Suppressor macrophage treated with lipopolysaccharide for 1 hour (primary cell): Measurements from ENCODE around the gene HRAS.

ENCODE experiments used
- DNase-seq, 3 donors: peaks; one replicate each; pipeline ENCODE4 v3.0.0-alpha.2; 2020 to 2022

HRAS gene

DNA sequence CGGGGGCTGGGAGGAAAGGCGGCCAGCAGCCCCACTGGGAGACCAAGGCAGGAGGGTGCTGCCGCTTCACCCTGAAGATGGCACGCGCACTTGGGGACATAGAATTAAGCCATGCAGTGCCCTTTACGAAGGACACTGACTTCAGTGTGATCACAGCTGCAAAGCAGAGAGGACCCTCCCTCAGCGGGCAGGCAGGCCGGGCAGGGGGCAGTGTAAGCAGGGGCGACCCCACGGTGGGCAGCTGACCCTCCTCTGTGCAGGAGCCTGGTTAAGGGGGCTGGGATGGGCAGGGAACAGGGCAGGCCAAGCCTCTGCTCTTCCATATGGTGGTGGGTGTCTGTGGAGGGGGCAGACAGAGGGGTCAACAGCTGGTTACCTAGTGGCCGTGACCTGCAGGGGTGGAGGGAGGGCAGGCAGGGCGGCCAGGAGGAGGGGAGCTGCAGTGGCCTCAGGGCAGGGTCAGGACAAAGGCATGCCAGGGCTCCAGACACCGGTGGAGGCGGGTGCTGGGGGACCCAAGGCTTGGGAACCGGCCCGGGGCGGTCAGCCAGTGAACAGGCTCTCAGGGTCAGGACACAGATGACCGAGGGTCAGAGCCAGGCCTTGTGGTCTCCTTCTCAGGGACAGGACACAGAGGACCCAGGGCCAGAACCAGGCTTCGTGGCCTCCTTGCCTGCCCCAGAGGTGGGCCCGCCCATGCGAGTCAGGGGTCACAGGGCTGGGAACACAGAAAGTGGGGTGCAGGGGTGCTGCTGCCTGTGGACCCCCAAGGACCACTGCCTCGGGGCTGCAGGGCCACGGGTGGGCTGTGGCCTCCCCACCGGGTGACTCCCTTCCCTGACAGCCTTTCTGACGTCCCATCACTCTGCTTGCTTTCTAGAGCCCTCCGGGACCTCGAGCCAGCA lies 18.0 kb upstream of the HRAS start:
- no peak for DNase-seq

GRCh38 chr11:551596-551995 lies 16.2 kb upstream of the HRAS start:
- no peak for DNase-seq

DNA sequence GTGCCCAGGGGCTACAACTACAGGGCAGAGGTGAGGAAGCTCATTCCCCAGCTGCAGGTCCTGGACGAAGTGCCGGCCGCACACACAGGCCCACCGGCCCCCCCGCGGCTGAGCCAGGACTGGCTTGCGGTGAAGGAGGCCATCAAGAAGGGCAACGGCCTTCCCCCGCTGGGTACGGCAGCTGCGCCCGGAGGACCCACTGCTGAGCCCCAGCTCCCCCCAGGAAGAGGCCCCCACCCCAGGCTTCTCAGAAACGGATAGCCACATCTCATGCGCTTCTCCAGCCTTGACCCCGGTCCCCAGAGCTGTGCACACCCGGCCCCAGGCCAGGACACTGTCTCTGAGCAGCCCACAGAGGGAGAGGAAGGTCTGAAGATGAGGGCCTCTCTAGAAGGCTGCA lies 15.8 kb upstream of the HRAS start:
- DNase-seq = no peak

GRCh38 chr11:550746-551085 lies 15.3 kb upstream of the HRAS start:
- no peak for DNase-seq

DNA sequence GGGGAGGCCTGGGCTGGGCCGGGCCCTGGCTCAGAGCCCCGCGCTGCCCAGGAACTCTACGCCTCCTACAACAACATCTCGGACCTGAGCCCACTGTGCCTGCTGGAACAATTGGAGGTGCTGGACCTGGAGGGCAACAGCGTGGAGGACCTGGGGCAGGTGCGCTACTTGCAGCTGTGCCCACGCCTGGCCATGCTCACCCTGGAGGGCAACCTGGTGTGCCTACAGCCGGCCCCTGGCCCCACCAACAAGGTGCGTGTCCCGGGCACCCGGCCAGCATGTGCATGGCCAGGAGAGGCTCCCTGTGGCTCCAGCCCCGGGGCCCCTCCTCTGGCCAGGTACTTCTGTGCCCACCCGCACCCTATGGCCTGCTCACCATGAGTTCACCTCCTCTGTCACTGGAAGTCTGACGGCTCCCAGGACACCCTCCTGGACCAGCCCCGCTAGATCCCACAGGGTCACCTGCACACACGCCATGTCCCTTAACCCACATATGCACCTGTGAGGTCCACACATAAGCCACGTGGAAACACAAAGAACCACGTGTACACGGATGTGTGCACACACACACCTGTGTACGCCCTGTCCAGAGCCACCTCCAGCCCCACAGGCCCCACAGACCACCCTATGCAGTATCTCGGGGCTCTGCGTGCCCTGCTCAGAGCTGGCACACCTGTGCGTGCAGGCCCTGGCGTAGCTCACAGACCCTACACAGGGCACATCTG lies 14.8 kb upstream of the HRAS start:
- no peak for DNase-seq

DNA sequence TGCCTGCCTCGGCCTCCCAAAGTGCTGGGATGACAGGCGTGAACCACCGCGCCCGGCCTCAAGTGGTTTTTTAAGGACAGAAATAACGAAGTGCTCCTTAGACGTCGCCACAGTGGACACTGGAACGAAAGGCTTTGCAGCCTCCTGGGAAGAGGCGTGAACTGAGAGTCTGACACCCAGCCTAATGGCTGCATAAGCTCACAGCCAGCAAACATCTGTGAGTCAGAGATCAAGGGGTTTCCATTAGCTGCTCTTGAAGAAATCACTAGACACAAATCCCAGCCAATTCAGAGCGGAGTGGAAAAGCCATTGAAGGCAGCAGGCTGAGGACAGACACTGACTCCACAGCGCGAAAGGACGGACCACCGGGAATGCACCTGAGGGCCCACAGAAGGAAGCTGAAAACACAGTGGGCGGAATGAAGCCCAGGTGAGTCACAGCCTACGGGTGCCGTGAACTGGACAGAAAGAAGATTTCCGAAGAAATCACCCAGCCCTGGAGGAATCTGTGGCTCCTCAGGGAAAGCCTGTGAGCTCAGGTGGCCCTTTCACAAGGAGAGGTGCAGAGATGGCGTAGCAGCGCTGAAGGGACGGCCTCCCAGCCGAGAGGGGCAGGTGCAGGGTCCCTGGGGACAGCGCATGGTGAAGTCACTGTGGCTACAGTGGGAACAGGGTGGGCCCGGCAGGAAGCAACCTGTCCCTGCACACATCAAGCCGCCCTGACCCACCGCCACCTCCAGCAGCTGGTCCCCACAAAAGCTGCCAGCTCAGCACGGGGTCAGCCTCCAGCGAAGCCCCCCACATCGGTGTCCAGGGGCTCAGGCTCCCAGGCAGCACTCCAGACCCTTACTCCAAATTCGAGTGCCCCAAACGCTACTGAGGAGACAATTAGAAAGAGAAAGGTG lies 13.6 kb upstream of the HRAS start:
- peak in 1 of 3 donors; percentile 23 for DNase-seq

- DNase-seq = no peak
Observed at GRCh38 chr11:545171-545570, 9.8 kb upstream of the HRAS start.

- no peak for DNase-seq
Observed at GRCh38 chr11:544817-545166, 9.4 kb upstream of the HRAS start.

DNA sequence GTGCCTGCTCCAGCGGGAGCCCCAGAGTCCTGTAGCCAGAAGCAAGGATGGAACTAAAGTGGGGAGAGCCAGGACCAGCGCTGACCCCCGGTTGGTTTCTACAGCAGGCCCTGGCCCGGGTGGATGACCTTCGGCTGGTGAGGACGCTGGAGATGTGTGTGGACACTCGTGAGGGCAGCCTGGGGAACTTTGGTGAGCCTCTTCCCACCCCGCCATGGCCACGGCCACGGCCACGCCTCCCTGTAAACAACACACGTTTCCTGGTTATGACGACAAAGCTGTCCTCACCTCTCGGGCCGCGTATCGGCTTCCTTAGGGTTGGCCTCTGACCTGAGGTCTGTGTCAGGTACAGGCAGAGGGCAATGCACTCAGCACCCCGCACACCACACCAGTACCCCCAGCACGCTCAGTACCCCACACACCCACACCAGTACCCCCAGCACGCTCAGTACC lies 6.1 kb upstream of the HRAS start:
- DNase-seq = no peak

DNA sequence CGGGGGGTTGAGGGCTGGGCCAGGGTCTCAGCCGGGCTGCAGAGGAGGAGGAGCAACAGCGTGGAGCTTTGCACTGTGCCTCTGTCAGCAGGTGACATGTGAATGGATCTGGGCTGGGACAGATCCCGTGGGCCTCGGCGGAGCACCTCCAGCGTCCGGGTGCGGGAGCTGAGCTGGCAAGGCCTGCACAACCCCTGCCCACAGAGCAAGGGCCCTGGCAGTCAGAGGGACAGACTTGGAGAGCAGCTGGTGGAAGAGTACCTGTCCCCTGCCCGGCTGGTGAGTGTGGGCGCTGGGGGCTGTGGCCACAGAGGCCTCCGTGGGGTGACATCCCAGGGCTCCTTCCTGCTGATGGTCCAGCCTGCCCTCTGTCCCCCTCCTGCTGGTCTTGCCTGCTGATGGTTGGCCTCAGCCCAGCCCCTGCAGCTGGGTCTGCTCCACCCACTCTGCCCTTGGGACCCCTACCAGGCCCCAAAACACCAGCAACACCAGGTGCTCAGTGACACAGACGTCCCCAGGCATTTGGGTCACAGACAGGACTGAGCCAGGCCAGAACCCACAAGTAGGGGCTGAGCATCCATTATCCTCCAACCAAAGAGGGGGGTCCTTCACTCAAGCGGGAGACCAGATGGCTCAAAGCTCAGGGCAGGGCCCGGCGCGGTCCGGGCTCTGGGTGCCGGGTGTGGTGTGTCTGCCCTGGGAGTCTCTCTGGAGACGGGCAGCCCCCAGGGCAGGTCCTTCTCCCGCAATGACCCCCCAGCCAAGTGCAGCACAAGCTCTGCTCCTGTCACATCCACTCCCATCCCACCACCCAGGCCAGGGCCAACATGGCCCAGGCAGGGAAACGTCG lies 5.4 kb upstream of the HRAS start:
- no peak for DNase-seq

DNA sequence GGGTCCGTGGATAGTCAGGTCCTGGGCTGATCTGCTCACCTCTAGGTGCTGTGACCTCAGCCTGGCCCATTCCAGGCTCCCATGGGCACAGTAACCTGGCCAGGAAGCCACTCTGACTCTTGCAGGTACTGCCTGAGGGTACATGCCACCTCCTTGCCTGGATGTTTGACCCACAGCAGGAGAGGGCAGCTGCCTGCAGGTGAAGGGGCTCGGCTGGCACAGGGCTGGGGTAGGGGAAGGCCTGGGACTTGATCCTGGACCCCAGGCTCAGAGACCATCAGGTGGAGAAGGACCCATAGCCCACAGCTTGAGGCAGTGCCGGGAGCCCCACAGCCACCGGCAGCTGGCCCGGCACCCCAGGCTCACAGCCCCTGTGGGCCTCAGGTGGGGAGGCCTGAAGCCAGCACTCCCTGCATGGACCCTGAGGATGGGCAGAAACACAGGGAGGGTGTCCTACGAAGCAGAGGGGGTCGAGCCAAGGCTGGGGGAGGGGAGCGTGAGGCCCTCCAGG lies 4.7 kb upstream of the HRAS start:
- no peak for DNase-seq

DNA sequence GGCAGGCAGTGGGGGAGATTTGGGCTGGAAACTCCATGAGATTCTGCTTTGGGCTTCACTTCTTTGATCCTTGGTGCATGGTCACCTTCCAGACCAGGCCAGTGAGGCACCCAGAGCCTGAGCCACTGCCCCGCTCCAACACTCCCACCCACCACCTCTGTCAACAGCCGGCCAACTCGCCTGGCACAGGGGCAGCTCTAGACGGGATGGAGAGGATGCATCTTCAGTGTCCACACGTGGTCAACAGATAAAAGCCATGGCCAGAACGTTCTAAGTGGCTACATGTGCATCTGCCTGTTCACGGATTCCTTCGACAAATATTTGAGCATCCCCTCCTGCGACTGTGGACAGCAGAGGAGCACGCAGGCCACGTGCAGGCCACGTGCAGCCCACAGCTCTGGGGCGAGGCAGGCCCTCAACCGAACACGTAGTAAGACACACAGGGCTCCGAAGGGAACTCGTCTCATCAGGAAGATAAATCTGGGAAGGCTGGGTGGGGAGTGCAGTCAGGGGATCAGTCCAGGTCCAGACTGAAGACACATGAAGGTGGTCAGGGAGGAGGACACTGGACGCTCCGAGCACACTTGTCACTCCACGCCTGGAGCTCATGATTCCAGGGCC lies 3.2 kb upstream of the HRAS start:
- DNase-seq = no peak

GRCh38 chr11:537622-538430 lies 2.5 kb upstream of the HRAS start:
- DNase-seq = no peak

DNA sequence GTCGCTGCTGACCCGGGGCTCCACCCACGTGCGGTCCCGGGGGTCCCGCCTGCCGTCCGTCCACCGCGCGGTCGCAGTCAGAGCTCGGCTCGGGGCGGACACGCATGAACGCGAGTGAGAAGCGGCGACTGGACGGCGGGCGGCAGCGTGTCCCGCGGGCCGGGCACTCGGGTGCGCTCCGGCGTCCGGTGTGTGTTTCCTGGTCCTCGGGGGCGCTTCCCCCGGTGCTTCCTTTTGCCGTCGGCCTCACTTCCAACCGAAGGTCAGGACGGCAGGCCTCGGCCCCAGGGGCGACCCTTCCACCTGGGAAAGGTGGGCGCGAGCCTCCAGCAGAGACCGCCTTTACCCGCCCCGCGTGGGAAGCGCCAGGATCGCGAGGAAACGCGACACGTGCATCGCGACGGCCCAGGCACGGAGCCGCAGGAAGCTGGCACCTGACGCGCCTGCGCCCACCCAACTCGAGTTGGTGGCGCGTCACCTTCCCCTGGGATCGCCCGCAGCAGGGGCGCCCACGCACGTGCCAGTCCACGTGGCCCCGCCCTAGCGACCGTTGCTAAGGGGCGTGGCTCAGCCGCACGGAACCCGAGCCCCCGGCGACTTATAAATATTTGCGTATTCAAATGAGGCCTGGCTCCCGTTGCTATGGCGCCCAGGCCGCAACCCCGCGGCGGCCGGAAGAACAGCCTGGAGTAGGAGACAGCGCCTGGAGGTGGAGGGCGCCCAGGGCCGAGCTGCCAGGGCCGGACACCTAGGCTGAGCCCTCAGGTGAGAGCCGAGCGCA lies 1.7 kb upstream of the HRAS start, which contains the start of gene LRRC56:
LRRC56 (plus strand) TSS at position 687 of the 781 bp plus-strand sequence. CDS start 3,158 bp downstream, outside the sequence.
- DNase-seq = peak; percentile 80 to 85 (median 82)

- no peak for DNase-seq
Observed at GRCh38 chr11:535210-535518, 212 bp downstream of the HRAS start.

DNA sequence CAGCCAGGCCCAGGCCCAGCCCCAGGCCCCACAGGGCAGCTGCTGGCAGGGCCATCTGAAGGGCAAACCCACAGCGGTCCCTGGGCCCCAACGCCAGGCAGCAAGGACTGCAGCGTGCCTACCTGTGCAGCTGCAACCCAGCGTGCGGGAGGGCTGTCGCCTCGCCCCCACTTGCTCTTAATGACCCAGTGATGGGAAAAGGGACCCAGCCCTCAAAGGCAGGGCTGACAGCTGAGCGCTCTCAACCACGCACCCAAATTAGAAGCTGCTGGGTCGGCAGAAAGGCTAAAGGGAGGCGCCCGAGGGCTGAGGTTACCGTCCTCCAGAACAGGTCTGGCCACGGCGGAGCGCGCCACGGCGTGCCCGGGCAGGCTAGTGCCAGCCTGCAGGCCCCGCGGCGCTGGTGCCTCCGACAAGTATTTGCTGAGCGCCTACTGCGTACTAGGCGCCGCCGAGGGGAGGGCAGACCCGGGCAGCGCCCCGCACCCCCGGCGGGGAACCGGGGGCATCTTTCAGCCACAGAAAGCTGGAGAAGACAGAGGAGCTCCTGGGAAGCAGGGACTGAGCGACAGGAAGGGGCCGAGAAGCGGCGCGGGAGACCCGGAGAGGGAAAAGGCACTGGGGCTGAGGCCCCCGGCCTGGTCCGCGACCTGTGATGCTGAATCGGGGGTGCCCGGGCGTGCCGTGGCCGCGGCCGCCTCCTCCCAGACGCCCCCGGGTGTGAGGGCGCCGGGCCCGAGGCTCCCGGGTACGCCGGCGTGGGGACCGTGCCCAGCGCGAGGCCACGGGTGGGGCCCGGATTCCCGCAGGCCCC lies 773 bp downstream of the HRAS start:
- peak; percentile 27 to 64 (median 41) for DNase-seq

DNA sequence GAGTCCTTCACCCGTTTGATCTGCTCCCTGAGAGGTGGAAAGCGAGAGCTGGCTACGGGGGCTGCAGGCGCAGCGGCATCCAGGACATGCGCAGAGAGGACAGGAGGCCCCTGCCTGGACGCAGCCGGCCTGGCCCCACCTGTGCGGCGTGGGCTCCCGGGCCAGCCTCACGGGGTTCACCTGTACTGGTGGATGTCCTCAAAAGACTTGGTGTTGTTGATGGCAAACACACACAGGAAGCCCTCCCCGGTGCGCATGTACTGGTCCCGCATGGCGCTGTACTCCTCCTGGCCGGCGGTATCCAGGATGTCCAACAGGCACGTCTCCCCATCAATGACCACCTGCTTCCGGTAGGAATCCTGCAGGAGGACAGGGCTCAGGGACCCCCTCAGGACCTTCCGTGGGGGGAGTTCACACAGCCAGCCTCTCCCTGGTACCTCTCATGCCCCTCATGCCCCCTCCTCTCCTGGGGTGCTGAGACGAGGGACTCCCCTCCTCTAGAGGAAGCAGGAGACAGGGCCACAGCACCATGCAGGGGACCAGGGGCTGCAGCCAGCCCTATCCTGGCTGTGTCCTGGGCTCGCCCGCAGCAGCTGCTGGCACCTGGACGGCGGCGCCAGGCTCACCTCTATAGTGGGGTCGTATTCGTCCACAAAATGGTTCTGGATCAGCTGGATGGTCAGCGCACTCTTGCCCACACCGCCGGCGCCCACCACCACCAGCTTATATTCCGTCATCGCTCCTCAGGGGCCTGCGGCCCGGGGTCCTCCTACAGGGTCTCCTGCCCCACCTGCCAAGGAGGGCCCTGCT lies 1.6 kb downstream of the HRAS start:
- DNase-seq = no peak

GRCh38 chr11:532986-533585 lies 2.3 kb downstream of the HRAS start:
- no peak for DNase-seq
